Astrocyte of the cerebellum (primary cell): ENCODE data around the gene AKR7A3.

ENCODE experiments used
- DNase-seq: peaks from one replicate; pipeline ENCODE4 v3.0.0-alpha.2; 2011; ENCODE audit warnings: low read depth
- H3K4me3 ChIP-seq: 2 replicates; pipeline ENCODE4 v1.5.1; 2011; ENCODE audit warnings: mild to moderate bottlenecking, low read depth, low read length, moderate library complexity
- CTCF ChIP-seq: IDR thresholded peaks from 2 replicates; pipeline ENCODE4 v1.5.1; 2012; ENCODE audit warnings: low read length, low read depth, moderate library complexity, mild to moderate bottlenecking; ENCODE audit errors: missing control alignments
- in situ Hi-C: cut with HindIII; loops from 2 replicates; pipeline ENCODE4 v1.10.0; 2017; ENCODE audit warnings: low sequenced_read_pairs

AKR7A3 gene

GRCh38 chr1:19331262-19331878 is 42.8 kb upstream of the AKR7A3 start:
- H3K4me3 ChIP-seq, result no peak overlapping the region
- in situ Hi-C loops, result no loop called here
- TF ChIP-seq CTCF, result no peak
- DNase-seq, result no peak

- H3K4me3 ChIP-seq, result no peak overlapping the region
- in situ Hi-C loops, result no loop called here
- TF ChIP-seq CTCF, result no peak
- no peak for DNase-seq
Measured at GRCh38 chr1:19330449-19331135, 42.0 kb upstream of the AKR7A3 start.

GRCh38 chr1:19329611-19330010 is 41.0 kb upstream of the AKR7A3 start:
- DNase-seq, result no peak
- in situ Hi-C loops, result no loop called here
- H3K4me3 ChIP-seq, result no peak overlapping the region
- TF ChIP-seq CTCF, result no peak

- in situ Hi-C loops, result no loop called here
- no peak overlapping the region for H3K4me3 ChIP-seq
- TF ChIP-seq CTCF, result no peak
- no peak for DNase-seq
Measured at GRCh38 chr1:19329188-19329587, 40.6 kb upstream of the AKR7A3 start.

- DNase-seq, result no peak
- H3K4me3 ChIP-seq, result no peak overlapping the region
- in situ Hi-C loops, result no loop called here
- TF ChIP-seq CTCF, result no peak
Measured at GRCh38 chr1:19328486-19328885, 39.9 kb upstream of the AKR7A3 start.

GRCh38 chr1:19327736-19328135 is 39.2 kb upstream of the AKR7A3 start:
- no peak for TF ChIP-seq CTCF
- in situ Hi-C loops, result no loop called here
- no peak for DNase-seq
- no peak overlapping the region for H3K4me3 ChIP-seq

GRCh38 chr1:19327301-19327700 is 38.7 kb upstream of the AKR7A3 start:
- no peak for DNase-seq
- in situ Hi-C loops, result no loop called here
- TF ChIP-seq CTCF, result no peak
- no peak overlapping the region for H3K4me3 ChIP-seq
